Measurements from ENCODE around the gene APOBR. TPM values are rescaled to one million over a fixed set of nuclear protein-coding genes. Genes with fewer than 3 reads are reported as not detected.

The APOBR gene
- total and polyA plus RNA-seq, 2 of the 13 experiments (the other 11 are each of a cell fraction or from before 2014, with no cell fraction given) = 0.03 TPM; not detected in 1

GRCh38 chr16:28495795-28496749 is 1.6 kb downstream of the APOBR start (continued):
- no peak for TF ChIP-seq DNMT3B (CRISPR knock-in tag; conservative IDR thresholded peaks at IDR 0.05)
- TF ChIP-seq EZH2 (conservative IDR thresholded peaks at IDR 0.05; ENCODE audit: low read depth, low read length) = peak; percentile 89
- TF ChIP-seq ZNF639 (CRISPR knock-in tag; conservative IDR thresholded peaks at IDR 0.05) = no peak
- no peak; the same call in 1 of the 2 replicates for TF ChIP-seq ZNF687 (CRISPR knock-in tag; IDR thresholded peaks at IDR 0.05)
- TF ChIP-seq ZNF614 (CRISPR knock-in tag; IDR thresholded peaks at IDR 0.05; ENCODE audit: borderline replicate concordance) = no peak
- no peak for TF ChIP-seq RXRB (CRISPR knock-in tag; IDR thresholded peaks at IDR 0.05; ENCODE audit: borderline replicate concordance)
- no peak for TF ChIP-seq MTF2 (CRISPR knock-in tag; IDR thresholded peaks at IDR 0.05; ENCODE audit: borderline replicate concordance)
- TF ChIP-seq ZSCAN5A (CRISPR knock-in tag; IDR thresholded peaks at IDR 0.05; ENCODE audit: borderline replicate concordance) = no peak
- no peak for TF ChIP-seq TCF7L2 (IDR thresholded peaks at IDR 0.05; ENCODE audit: low read depth, low read length)
- no peak for TF ChIP-seq ZBTB10 (CRISPR knock-in tag; IDR thresholded peaks at IDR 0.05; ENCODE audit: borderline replicate concordance)
- no peak for TF ChIP-seq NONO (IDR thresholded peaks at IDR 0.05)
- TF ChIP-seq NONO (CRISPR knock-in tag; conservative IDR thresholded peaks at IDR 0.05) = no peak
- TF ChIP-seq ZNF572 (CRISPR knock-in tag; IDR thresholded peaks at IDR 0.05) = no peak
- no peak for TF ChIP-seq TMF1 (CRISPR knock-in tag; IDR thresholded peaks at IDR 0.05; ENCODE audit: low read depth)
- no peak for TF ChIP-seq MAZ (IDR thresholded peaks at IDR 0.05; ENCODE audit: borderline replicate concordance, low read depth, low read length)
- TF ChIP-seq MAZ (CRISPR knock-in tag; IDR thresholded peaks at IDR 0.05; ENCODE audit: low read depth) = no peak

All from HepG2 (cell line).